ENCODE results near the gene ATG9B. TPM values are rescaled to one million over a fixed set of nuclear protein-coding genes. Genes with fewer than 3 reads are reported as not detected.

ATG9B gene
- total RNA-seq, 1 experiment from 2014 or later: 1.3 TPM

DNA sequence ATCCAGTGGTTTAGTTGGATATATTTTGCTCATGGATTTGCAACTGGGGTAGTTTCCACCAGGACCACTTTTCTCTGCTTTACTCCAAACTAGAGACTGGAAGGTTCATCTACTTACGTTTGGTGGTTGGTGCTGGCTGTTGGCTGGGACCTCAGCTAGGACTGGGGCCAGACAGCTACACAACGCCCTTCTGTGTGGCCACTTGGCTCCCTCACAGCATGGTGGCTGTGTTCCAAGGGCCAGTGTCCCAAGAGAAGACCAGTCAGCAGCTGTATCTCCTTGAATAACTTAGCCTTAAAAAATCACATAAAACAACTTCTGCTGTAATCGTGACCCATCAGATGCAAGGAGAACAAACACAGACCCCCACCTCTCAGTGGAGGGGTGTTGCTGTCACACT, 41.9 kb downstream of the ATG9B start:
- Histone ChIP-seq H3K9ac (ENCODE audit: low read length) (no peak overlapping the region), H3K36me3 (ENCODE audit: low read depth, low read length) (no peaks in the 10 kb centered on the region), H3K27ac (ENCODE audit: low read length) (no peak overlapping the region), H3F3A (ENCODE audit: low read length, unreplicated experiment) (no peaks in the 10 kb centered on the region), H3K9me3 (ENCODE audit: low read length) (no peaks in the 10 kb centered on the region), H2AFZ (ENCODE audit: low read length) (no peak overlapping the region), H3K4me3 (ENCODE audit: low read length) (no peak overlapping the region), H3K9me2 (replicated peaks; ENCODE audit: low read length) (no peaks in the 10 kb centered on the region), H3K4me1 (ENCODE audit: insufficient read depth, low read length) (no peaks in the 10 kb centered on the region), H4K20me1 (ENCODE audit: low read length) (no peaks in the 10 kb centered on the region), H3K4me2 (ENCODE audit: low read length) (no peak overlapping the region), H3K79me2 (ENCODE audit: low read length) (no peaks in the 10 kb centered on the region), H3K27me3 (ENCODE audit: low read length) (peaks cover 29% of the 10 kb centered on the region)
- CTCF ChIA-PET: no interaction called here
- TF ChIP-seq EZH2 (IDR thresholded peaks at IDR 0.05; ENCODE audit: low read length, unreplicated experiment) (no peak), EZH2phosphoT487 (IDR thresholded peaks at IDR 0.05; ENCODE audit: borderline replicate concordance, low read length) (no peak)
- TF ChIP-seq, protein P1, sequence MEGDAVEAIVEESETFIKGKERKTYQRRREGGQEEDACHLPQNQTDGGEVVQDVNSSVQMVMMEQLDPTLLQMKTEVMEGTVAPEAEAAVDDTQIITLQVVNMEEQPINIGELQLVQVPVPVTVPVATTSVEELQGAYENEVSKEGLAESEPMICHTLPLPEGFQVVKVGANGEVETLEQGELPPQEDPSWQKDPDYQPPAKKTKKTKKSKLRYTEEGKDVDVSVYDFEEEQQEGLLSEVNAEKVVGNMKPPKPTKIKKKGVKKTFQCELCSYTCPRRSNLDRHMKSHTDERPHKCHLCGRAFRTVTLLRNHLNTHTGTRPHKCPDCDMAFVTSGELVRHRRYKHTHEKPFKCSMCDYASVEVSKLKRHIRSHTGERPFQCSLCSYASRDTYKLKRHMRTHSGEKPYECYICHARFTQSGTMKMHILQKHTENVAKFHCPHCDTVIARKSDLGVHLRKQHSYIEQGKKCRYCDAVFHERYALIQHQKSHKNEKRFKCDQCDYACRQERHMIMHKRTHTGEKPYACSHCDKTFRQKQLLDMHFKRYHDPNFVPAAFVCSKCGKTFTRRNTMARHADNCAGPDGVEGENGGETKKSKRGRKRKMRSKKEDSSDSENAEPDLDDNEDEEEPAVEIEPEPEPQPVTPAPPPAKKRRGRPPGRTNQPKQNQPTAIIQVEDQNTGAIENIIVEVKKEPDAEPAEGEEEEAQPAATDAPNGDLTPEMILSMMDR (conservative IDR thresholded peaks at IDR 0.05; ENCODE audit: low read depth, low read length): no peak
- ATAC-seq: no peak
- intact Hi-C loops (cut with micrococcal nuclease): no loop called here
- no peak for DNase-seq
- POLR2A ChIA-PET (ENCODE audit: unreplicated experiment): no interaction called here
- BruUV-seq (replicated peaks): no TSS peak

- intact Hi-C loops (cut with micrococcal nuclease): no loop called here
- H3K4me1 ChIP-seq (ENCODE audit: insufficient read depth, low read length): no peaks in the 10 kb centered on the region
- H3K4me3 ChIP-seq (ENCODE audit: low read length): no peak overlapping the region
- H3K36me3 ChIP-seq (ENCODE audit: low read depth, low read length): no peaks in the 10 kb centered on the region
- CTCF ChIA-PET: no interaction called here
- ATAC-seq (no peak), DNase-seq (no peak)
- peaks cover 33% of the 10 kb centered on the region for H3K27me3 ChIP-seq (ENCODE audit: low read length)
- TF ChIP-seq EZH2 (IDR thresholded peaks at IDR 0.05; ENCODE audit: low read length, unreplicated experiment): no peak
- TF ChIP-seq, protein P1 (conservative IDR thresholded peaks at IDR 0.05; ENCODE audit: low read depth, low read length): no peak
- TF ChIP-seq EZH2phosphoT487 (IDR thresholded peaks at IDR 0.05; ENCODE audit: borderline replicate concordance, low read length): no peak
- H3K9me3 ChIP-seq (ENCODE audit: low read length): no peaks in the 10 kb centered on the region
- no peaks in the 10 kb centered on the region for H3K9me2 ChIP-seq (replicated peaks; ENCODE audit: low read length)
- no peaks in the 10 kb centered on the region for H3F3A ChIP-seq (ENCODE audit: low read length, unreplicated experiment)
- POLR2A ChIA-PET (ENCODE audit: unreplicated experiment): no interaction called here
- H4K20me1 ChIP-seq (ENCODE audit: low read length): no peaks in the 10 kb centered on the region
- H2AFZ ChIP-seq (ENCODE audit: low read length): no peak overlapping the region
- no TSS peak for BruUV-seq (replicated peaks)
- no peak overlapping the region for H3K9ac ChIP-seq (ENCODE audit: low read length)
- H3K4me2 ChIP-seq (ENCODE audit: low read length): no peak overlapping the region
- H3K79me2 ChIP-seq (ENCODE audit: low read length): no peaks in the 10 kb centered on the region
- no peak overlapping the region for H3K27ac ChIP-seq (ENCODE audit: low read length)
These were observed 42.6 kb downstream of the ATG9B start for GRCh38 chr7:150981644-150982043.

DNA sequence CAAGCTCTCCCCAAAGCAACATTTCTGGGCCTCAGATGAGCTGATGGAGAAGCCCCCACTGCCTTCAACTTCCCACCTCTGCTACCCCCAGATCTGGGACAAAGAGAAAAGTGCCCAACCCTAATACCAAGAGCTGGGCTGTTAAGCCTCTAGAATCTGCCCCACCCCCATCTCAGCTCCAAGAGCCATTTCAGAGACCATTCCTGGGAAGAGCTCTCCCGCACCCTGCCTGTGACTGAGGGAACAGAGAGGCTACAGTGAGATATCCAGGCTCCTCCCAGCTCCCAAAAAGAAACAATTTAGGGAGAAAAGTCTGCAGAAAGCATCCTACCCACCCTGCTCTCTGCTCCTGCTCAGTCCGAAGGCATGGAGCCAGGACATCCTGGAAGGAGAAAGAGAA, 43.6 kb downstream of the ATG9B start:
- H3K9me2 ChIP-seq (replicated peaks; ENCODE audit: low read length): no peaks in the 10 kb centered on the region
- no peak for DNase-seq
- H2AFZ ChIP-seq (ENCODE audit: low read length): no peak overlapping the region
- TF ChIP-seq, protein P1 (conservative IDR thresholded peaks at IDR 0.05; ENCODE audit: low read depth, low read length): no peak
- TF ChIP-seq EZH2 (IDR thresholded peaks at IDR 0.05; ENCODE audit: low read length, unreplicated experiment) (no peak), EZH2phosphoT487 (IDR thresholded peaks at IDR 0.05; ENCODE audit: borderline replicate concordance, low read length) (no peak)
- intact Hi-C loops (cut with micrococcal nuclease): no loop called here
- no peaks in the 10 kb centered on the region for H3K4me1 ChIP-seq (ENCODE audit: insufficient read depth, low read length)
- no TSS peak for BruUV-seq (replicated peaks)
- H3K79me2 ChIP-seq (ENCODE audit: low read length): no peaks in the 10 kb centered on the region
- ATAC-seq: no peak
- H3F3A ChIP-seq (ENCODE audit: low read length, unreplicated experiment): no peaks in the 10 kb centered on the region
- CTCF ChIA-PET: no interaction called here
- no peak overlapping the region for H3K27ac ChIP-seq (ENCODE audit: low read length)
- H3K36me3 ChIP-seq (ENCODE audit: low read depth, low read length): no peaks in the 10 kb centered on the region
- H3K4me2 ChIP-seq (ENCODE audit: low read length): no peak overlapping the region
- no peaks in the 10 kb centered on the region for H4K20me1 ChIP-seq (ENCODE audit: low read length)
- POLR2A ChIA-PET (ENCODE audit: unreplicated experiment): no interaction called here
- H3K4me3 ChIP-seq (ENCODE audit: low read length): no peak overlapping the region
- no peak overlapping the region for H3K9ac ChIP-seq (ENCODE audit: low read length)
- no peaks in the 10 kb centered on the region for H3K9me3 ChIP-seq (ENCODE audit: low read length)
- peaks cover 33% of the 10 kb centered on the region for H3K27me3 ChIP-seq (ENCODE audit: low read length)
